ENCODE measurements around the gene COMMD9. TPM values are rescaled to one million over a fixed set of nuclear protein-coding genes. Genes with fewer than 3 reads are reported as not detected.

The COMMD9 gene
- total and polyA plus RNA-seq, 2 donors (not counting 1 experiment from before 2014, with no cell fraction given) = 41.3 to 47.4 TPM

DNA sequence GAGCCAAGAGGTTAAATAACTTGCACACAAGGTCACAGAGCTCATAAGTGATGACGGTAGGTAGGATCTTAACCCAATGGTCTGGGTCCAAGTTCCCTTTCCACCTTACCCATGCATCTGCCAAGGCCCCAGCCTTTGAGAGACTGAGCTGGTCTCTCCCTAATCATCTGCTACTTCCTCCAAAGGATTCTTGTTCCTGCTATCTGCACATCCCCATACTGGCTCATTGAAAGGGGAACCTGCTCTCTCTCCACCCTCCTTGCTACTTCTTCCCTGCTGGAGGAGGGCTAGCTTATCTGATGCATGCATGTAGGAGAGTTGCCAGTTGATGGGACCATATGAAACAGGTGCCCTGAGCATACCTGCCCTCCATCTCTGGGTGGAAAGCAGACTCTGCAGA, 47.7 kb downstream of the COMMD9 start:
- intact Hi-C loops (cut with micrococcal nuclease) = no loop called here
- H3K27me3 ChIP-seq (replicated peaks in 1 of 4; ENCODE audit: control extremely low read depth in 1 of 4, control insufficient read depth in 3 of 4, insufficient read depth in 4 of 4, low read length in 3 of 4) = no peaks in the 10 kb centered on the region
- H4K20me1 ChIP-seq (ENCODE audit: control insufficient read depth, insufficient read depth, low read length, poor library complexity, severe bottlenecking) = no peaks in the 10 kb centered on the region
- Mint-ChIP-seq H3K27me3 (peaks cover 44% of the 10 kb centered on the region), H3K4me3 (no peak overlapping the region), H3K4me1 (no peaks in the 10 kb centered on the region), H3K27ac (no peak overlapping the region), H3K9me3 (ENCODE audit: insufficient read depth) (no peaks in the 10 kb centered on the region)
- H3K9me3 ChIP-seq (ENCODE audit: control extremely low read depth in 1 of 3, control insufficient read depth in 2 of 3, insufficient read depth in 1 of 3, low read length in 2 of 3) = no peaks in the 10 kb centered on the region
- WGBS (ENCODE audit: insufficient coverage) = 100% methylated on average over 1 of the region's 1 CpG
- H3K9ac ChIP-seq (ENCODE audit: low read length) = no peak overlapping the region
- H3K79me2 ChIP-seq (ENCODE audit: control insufficient read depth, insufficient read depth, low read length) = no peaks in the 10 kb centered on the region
- H3K27ac ChIP-seq (ENCODE audit: low read length in 2 of 2) = no peak overlapping the region
- no peak for ATAC-seq (ENCODE audit: low read depth)
- no peak for DNase-seq
- H3K4me1 ChIP-seq (ENCODE audit: control insufficient read depth in 2 of 2, insufficient read depth in 2 of 2, low read length in 2 of 2) = no peaks in the 10 kb centered on the region
- no peak overlapping the region for H3K4me3 ChIP-seq (ENCODE audit: control extremely low read depth in 1 of 5, extremely low read depth in 1 of 5, insufficient read depth in 1 of 5, low read depth in 2 of 5, low read length in 4 of 5)
- no peak overlapping the region for H2AFZ ChIP-seq (ENCODE audit: insufficient read depth, low read depth, low read length, poor library complexity, severe bottlenecking)
- ChIA-PET POLR2A (no interaction called here), CTCF (interaction anchor here (1.7 kb wide), 1 partner anchor 24 kb away, joined by 3 read pairs; no protein-coding TSS in a partner anchor)
- H3K4me2 ChIP-seq (replicated peaks; ENCODE audit: low read depth, low read length, poor library complexity, severe bottlenecking) = no peak overlapping the region
- TF ChIP-seq, protein P1, sequence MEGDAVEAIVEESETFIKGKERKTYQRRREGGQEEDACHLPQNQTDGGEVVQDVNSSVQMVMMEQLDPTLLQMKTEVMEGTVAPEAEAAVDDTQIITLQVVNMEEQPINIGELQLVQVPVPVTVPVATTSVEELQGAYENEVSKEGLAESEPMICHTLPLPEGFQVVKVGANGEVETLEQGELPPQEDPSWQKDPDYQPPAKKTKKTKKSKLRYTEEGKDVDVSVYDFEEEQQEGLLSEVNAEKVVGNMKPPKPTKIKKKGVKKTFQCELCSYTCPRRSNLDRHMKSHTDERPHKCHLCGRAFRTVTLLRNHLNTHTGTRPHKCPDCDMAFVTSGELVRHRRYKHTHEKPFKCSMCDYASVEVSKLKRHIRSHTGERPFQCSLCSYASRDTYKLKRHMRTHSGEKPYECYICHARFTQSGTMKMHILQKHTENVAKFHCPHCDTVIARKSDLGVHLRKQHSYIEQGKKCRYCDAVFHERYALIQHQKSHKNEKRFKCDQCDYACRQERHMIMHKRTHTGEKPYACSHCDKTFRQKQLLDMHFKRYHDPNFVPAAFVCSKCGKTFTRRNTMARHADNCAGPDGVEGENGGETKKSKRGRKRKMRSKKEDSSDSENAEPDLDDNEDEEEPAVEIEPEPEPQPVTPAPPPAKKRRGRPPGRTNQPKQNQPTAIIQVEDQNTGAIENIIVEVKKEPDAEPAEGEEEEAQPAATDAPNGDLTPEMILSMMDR (IDR thresholded peaks at IDR 0.05) = no peak
- no peak for TF ChIP-seq EZH2 (IDR thresholded peaks at IDR 0.05; ENCODE audit: borderline replicate concordance, insufficient read depth, low read depth, low read length, poor library complexity, severe bottlenecking)
- H3K36me3 ChIP-seq (replicated peaks in 1 of 2; ENCODE audit: control extremely low read depth in 1 of 2, control insufficient read depth in 1 of 2, extremely low read depth in 1 of 2, insufficient read depth in 2 of 2, low read length in 1 of 2) = no peaks in the 10 kb centered on the region

DNA sequence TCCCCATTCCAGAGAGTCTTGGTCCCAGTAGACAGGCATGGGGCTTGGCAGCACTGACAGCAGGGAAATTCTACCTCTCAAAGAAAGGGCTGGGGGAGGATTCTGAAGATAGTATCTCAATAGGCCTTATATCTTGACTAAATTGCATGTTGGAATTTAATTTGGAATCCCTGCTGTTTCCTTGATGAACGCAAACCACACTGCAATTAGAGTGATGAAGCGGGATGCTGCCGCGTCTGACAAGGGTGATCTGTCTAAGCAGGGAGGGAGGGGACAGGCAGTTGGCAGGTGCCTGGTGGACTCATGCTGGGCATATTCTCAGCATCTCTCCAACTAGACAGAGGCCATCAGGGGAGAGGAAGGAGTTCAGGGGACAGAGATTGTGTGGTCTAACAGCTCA, 48.4 kb downstream of the COMMD9 start:
- no peaks in the 10 kb centered on the region for H3K79me2 ChIP-seq (ENCODE audit: control insufficient read depth, insufficient read depth, low read length)
- no peak overlapping the region for H3K4me3 ChIP-seq (ENCODE audit: control extremely low read depth in 1 of 5, extremely low read depth in 1 of 5, insufficient read depth in 1 of 5, low read depth in 2 of 5, low read length in 4 of 5)
- no peaks in the 10 kb centered on the region for H3K9me3 ChIP-seq (ENCODE audit: control extremely low read depth in 1 of 3, control insufficient read depth in 2 of 3, insufficient read depth in 1 of 3, low read length in 2 of 3)
- 97% methylated on average over 4 of the region's 4 CpGs for WGBS (ENCODE audit: insufficient coverage)
- no peak overlapping the region for H3K9ac ChIP-seq (ENCODE audit: low read length)
- ChIA-PET POLR2A (no interaction called here), CTCF (no interaction called here)
- TF ChIP-seq EZH2 (IDR thresholded peaks at IDR 0.05; ENCODE audit: borderline replicate concordance, insufficient read depth, low read depth, low read length, poor library complexity, severe bottlenecking) = no peak
- no peak for ATAC-seq (ENCODE audit: low read depth)
- no peaks in the 10 kb centered on the region for H3K4me1 ChIP-seq (ENCODE audit: control insufficient read depth in 2 of 2, insufficient read depth in 2 of 2, low read length in 2 of 2)
- H3K27ac ChIP-seq (ENCODE audit: low read length in 2 of 2) = no peak overlapping the region
- Mint-ChIP-seq H3K27me3 (peaks cover 45% of the 10 kb centered on the region), H3K4me3 (no peak overlapping the region), H3K27ac (no peak overlapping the region), H3K9me3 (ENCODE audit: insufficient read depth) (no peaks in the 10 kb centered on the region), H3K4me1 (no peaks in the 10 kb centered on the region)
- DNase-seq = no peak
- H3K4me2 ChIP-seq (replicated peaks; ENCODE audit: low read depth, low read length, poor library complexity, severe bottlenecking) = no peak overlapping the region
- H2AFZ ChIP-seq (ENCODE audit: insufficient read depth, low read depth, low read length, poor library complexity, severe bottlenecking) = no peak overlapping the region
- H3K27me3 ChIP-seq (replicated peaks in 1 of 4; ENCODE audit: control extremely low read depth in 1 of 4, control insufficient read depth in 3 of 4, insufficient read depth in 4 of 4, low read length in 3 of 4) = no peaks in the 10 kb centered on the region
- H4K20me1 ChIP-seq (ENCODE audit: control insufficient read depth, insufficient read depth, low read length, poor library complexity, severe bottlenecking) = no peaks in the 10 kb centered on the region
- no peaks in the 10 kb centered on the region for H3K36me3 ChIP-seq (replicated peaks in 1 of 2; ENCODE audit: control extremely low read depth in 1 of 2, control insufficient read depth in 1 of 2, extremely low read depth in 1 of 2, insufficient read depth in 2 of 2, low read length in 1 of 2)
- intact Hi-C loops (cut with micrococcal nuclease) = no loop called here
